ENCODE data around the gene TAC3. TPM values are rescaled to one million over a fixed set of nuclear protein-coding genes. Genes with fewer than 3 reads are reported as not detected.

The TAC3 gene
- total RNA-seq, 4 donors from 2014 or later = not detected

DNA sequence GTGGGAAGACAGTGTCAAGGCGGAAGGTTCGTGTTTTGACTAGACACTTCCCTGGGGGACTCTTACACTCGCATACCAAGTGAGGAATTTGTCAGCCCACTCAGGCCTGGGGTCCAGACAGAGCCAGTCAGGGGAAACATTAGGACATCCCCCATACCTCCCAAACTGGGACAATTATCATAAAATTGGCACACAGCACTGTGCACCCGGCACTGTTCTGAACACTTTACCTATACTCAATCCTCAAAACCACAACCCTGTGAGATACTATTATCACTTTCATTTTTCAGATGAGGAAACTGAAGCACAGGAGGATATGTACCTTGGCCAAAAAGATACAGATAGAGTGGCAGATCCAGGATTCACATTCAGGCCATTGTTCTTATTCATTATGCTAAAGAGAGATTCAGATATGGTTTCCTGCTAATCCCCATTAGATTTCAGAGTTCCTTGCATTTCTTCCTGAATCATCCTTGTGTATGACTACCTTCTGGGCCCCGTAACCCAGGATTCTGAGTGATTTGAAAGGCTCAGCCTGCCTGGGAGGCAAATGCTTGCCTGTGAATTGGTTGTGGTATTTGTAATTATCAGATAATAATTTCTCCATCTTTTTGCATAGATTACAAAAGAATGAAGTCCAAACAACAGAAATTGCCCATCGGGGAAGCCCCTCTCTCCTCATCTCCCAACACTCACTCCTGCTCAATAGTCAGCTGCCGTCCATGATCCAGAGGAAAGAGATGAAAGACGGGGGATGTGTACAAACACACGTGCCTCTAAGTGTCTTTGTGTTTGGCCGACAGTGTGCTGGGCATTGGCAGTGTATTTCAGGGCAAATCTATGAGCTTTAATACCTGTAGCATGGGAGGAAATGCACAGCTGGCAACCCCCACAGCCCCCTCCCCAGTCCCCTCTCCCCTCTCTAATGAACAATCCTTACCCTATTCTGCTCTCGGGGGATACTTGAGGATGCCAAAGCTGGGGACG is 4.6 kb downstream of the TAC3 start:
- Histone ChIP-seq H3K4me3 (no peak overlapping the region), H3K4me1 (peaks cover 0 to 15% (median 6%) of the 10 kb centered on the region in 4 donors), H3K9me3 (no peaks in the 10 kb centered on the region), H3K27ac (no peak overlapping the region), H3K27me3 (peaks cover 0 to 3% of the 10 kb centered on the region in 2 donors), H3K36me3 (no peaks in the 10 kb centered on the region)
- no peak for DNase-seq (ENCODE audit: low spot score in 2 of 2)
- WGBS, 2 donors = 48 to 51% methylated on average over 12 of the region's 12 CpGs
- TF ChIP-seq, protein P1, sequence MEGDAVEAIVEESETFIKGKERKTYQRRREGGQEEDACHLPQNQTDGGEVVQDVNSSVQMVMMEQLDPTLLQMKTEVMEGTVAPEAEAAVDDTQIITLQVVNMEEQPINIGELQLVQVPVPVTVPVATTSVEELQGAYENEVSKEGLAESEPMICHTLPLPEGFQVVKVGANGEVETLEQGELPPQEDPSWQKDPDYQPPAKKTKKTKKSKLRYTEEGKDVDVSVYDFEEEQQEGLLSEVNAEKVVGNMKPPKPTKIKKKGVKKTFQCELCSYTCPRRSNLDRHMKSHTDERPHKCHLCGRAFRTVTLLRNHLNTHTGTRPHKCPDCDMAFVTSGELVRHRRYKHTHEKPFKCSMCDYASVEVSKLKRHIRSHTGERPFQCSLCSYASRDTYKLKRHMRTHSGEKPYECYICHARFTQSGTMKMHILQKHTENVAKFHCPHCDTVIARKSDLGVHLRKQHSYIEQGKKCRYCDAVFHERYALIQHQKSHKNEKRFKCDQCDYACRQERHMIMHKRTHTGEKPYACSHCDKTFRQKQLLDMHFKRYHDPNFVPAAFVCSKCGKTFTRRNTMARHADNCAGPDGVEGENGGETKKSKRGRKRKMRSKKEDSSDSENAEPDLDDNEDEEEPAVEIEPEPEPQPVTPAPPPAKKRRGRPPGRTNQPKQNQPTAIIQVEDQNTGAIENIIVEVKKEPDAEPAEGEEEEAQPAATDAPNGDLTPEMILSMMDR (IDR thresholded peaks at IDR 0.05) = no peak
- no peak for TF ChIP-seq POLR2A (IDR thresholded peaks at IDR 0.05)
- no peak for TF ChIP-seq EP300 (IDR thresholded peaks at IDR 0.05)

DNA sequence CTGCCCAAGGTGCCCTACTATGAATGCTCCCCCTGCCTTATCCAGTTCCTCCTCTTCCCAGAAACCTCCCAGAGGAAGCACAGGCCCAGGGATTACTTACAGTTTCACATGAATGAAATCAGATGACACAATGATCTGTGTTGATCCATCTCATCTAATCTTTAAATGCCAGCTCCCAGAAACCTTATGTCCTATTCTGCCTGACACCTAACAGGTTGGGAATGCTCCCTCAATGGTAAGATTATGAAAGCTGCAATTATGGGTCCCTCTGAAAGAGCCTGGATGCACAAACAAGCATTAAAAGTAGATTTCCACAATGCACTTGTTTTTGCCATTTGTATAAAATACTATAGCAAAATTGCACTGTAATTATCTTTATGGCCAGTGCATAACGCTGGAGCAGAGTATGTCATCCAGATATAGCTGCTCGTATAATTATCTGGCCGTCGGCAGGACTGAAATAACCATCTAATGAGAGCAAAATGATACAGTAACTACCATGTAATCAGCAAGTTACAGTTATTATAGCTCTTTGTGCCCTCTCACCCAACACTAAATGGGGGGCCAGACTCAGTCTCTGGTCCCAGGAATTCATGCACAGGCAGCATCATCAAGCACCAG is 5.6 kb downstream of the TAC3 start:
- DNase-seq (ENCODE audit: low spot score in 2 of 2) = no peak
- 46 to 66% methylated on average over 4 of the region's 4 CpGs for WGBS, 2 donors

DNA sequence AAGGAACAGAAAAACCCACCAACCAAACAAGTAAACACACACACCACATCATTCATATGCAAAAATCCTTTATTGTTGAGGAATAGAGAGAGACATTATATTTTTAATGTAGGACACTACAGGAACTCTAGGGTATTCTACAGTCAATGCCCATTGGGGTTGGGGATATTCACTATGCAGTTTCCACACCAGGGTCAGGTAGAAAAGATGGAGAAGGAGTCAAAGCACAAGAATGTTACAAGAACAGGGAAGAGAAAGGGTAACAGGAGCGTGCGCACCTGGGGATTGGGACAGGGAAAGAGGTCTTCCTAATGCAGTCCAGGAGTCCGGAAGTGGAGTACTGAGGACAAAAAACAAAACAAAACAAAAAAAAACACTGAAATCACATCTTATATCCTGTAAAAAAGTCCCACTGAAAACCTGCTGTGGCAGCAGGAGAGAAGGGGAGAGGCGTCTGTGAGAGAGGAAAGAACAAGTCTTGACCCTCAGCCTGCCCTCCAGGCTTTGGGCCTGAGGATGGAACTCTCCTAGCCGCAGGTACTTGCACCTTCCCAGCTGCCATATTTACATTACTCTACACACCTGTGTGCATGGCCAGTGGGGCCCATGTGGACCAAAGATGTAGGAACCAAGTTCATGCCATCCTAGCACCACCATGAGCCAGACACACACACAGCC is 6.2 kb downstream of the TAC3 start:
- no peak overlapping the region for H3K27ac ChIP-seq
- DNase-seq (ENCODE audit: low spot score in 2 of 2) = no peak
- TF ChIP-seq, protein P1 (IDR thresholded peaks at IDR 0.05) = no peak
- no peak for TF ChIP-seq EP300 (IDR thresholded peaks at IDR 0.05)
- no peak for TF ChIP-seq POLR2A (IDR thresholded peaks at IDR 0.05)
- H3K9me3 ChIP-seq = no peaks in the 10 kb centered on the region
- H3K27me3 ChIP-seq = peaks cover 0 to 3% of the 10 kb centered on the region in 2 donors
- H3K4me1 ChIP-seq = peaks cover 0 to 23% (median 13%) of the 10 kb centered on the region in 4 donors
- H3K36me3 ChIP-seq = no peaks in the 10 kb centered on the region
- 87 to 92% methylated on average over 5 of the region's 5 CpGs for WGBS, 2 donors
- H3K4me3 ChIP-seq = no peak overlapping the region

More for the DNA sequence above, 5.6 kb downstream of the TAC3 start:
- H3K27me3 ChIP-seq = peaks cover 0 to 3% of the 10 kb centered on the region in 2 donors
- H3K27ac ChIP-seq = no peak overlapping the region
- H3K4me3 ChIP-seq = no peak overlapping the region
- no peaks in the 10 kb centered on the region for H3K9me3 ChIP-seq
- peaks cover 0 to 17% (median 7%) of the 10 kb centered on the region in 4 donors for H3K4me1 ChIP-seq
- TF ChIP-seq, protein P1 (IDR thresholded peaks at IDR 0.05) = no peak
- TF ChIP-seq EP300 (IDR thresholded peaks at IDR 0.05) (no peak), POLR2A (IDR thresholded peaks at IDR 0.05) (no peak)
- no peaks in the 10 kb centered on the region for H3K36me3 ChIP-seq

DNA sequence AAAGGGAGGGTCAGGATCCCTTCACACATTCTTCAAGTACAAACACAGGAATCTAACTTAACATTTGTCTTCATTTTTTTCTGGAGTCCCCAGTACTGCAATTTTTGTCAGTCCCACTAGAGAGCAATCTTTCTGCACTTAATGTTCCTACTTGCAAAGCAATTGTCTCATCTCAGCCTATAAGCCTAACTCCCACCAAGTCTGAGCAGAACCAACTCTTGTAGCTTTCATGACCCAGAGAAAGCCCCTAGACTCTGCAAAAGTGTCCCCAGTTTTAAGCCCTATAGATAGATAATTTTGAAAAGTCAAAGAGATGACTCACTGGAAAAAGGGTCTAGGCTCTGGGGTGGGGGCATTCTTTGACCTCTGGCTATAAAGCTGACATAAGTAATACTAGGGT is 8.2 kb downstream of the TAC3 start:
- Histone ChIP-seq H3K9me3 (no peaks in the 10 kb centered on the region), H3K27me3 (no peaks in the 10 kb centered on the region), H3K27ac (no peak overlapping the region), H3K4me1 (peaks cover 0 to 35% (median 16%) of the 10 kb centered on the region in 4 donors), H3K4me3 (no peak overlapping the region), H3K36me3 (peaks cover 0 to 17% (median 0%) of the 10 kb centered on the region in 3 donors)
- TF ChIP-seq EP300 (IDR thresholded peaks at IDR 0.05) = no peak
- TF ChIP-seq, protein P1 (IDR thresholded peaks at IDR 0.05) = peak; percentile 54 to 64 (median 61)
- no peak for DNase-seq (ENCODE audit: low spot score in 2 of 2)
